HG03060 (cell line): ENCODE results near the gene CEND1.
"Not testable (repeated sequence)": the region's sequence is repeated elsewhere in the genome, so short reads cannot be mapped to it uniquely, and the experiment has no call there.

Source experiments
- ATAC-seq: cut with Tn5 transposase; IDR thresholded peaks from one replicate; pipeline ENCODE4 v1.9.1; 2021; ENCODE audit warnings: low read depth, moderate number of reproducible peaks; ENCODE audit not compliant: unreplicated experiment

CEND1 gene

DNA sequence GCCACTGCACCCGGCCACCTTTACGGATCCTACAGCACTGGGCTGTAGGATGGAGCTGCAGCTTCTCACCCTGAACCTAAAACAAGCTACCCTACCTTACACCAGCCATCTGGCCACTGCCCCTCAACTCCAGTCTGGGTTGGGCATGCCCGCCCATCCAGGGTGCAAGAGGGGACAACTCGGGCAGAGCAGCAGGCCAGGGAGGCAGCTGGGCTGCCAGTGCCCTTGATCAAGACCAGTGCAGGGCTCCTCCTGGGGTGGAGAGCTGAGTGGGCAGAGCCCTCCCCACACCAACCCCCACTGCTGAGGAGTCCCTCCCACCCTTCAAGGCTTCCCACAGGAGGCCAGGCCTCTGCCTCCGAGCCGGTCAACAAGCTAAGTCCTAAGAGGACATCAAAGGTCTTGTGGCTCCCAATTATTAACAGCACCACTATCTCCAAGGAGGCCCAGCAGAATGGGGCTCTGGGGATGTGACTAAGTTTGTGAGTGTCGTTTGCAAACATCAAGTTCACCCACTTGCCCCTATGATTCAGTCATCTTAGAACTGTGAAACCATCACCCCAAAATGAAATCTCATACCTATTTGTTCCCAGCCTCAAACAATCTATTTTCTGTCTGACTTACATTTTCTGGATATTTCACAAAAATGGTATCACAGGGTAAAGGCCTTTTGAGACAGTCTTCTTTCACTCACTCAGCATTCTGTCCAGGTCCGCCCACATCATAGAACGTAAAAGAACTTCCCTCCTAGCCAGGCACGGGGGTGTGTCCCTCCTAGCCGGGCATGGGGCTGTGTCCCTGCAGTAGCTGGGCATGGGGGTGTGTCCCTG, 23.6 kb downstream of the CEND1 start:
- no peak for ATAC-seq

DNA sequence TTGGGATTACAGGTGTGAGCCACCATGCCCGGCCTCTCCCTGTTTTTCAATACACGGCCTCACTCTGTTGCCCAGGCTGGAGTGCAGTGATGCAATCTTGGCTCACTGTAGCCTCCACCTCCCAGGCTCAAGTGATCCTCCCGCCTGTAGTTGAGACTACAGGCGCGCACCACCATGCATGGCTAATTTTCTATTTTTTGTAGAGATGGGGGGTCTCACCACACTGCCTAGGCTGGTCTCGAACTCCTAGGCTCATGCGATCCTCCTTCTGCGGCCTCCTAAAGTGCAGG, 24.1 kb downstream of the CEND1 start:
- no peak for ATAC-seq

DNA sequence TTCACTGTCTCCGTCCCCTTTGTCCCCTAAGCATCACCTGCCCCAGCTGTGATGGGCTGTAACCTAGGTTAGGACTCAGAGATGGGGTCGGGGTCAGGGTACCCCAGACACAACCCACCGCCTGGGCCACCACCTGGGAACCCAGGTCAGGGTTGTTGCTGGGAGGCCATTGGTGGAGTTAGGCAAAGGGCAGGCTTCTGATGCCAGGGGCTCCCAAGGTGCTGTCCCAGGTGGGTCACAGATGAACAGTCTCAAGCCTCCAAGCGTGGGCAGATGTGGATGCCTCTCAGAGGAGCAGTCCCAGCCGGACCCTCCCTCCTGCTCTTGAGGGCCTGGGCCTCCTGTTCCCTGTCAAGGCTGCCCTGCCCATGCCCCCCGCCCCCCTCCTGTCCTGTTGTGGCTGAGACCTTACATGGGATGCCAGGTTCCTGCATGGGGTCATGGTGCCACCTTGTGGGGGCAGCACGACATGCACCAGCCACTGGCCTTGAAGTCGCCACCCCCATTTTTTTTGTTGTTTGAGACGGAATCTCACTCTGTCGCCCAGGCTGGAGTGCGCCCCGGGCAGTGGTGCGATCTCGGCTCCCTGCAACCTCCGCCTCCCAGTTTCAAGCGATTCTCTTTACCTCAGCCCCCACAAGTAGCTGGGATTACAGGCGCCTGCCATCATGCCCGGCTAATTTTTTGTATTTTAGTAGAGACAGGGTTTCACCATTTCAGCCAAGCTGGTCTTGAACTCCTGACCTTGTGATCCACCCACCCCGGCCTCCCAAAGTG, 24.7 kb downstream of the CEND1 start:
- ATAC-seq: no peak

DNA sequence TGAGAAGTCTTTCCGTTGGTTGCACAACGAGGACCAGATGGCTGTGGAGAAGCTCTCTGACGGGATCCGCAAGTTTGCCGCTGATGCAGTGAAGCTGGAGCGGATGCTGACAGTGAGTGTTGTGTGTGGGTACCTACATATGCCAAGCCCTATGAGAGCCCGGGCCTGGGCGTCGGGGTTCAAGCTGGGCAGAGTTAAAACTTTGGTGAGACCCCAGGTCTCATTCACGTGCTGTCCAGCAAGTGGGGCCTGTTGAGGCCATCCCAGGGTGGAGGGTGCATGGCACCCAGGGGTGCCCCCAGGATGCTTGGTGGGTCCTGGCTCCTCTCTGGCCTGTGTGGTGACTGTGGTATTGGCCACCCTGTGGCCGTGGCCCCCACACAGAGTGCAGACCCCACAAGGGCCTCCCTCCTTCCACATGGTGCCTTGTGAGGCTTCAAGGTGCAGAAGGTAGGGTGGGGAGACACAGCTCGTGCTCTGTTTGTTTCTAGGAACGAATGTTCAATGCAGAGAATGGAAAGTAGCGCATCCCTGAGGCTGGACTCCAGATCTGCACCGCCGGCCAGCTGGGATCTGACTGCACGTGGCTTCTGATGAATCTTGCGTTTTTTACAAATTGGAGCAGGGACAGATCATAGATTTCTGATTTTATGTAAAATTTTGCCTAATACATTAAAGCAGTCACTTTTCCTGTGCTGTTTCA, 25.4 kb downstream of the CEND1 start:
- no peak for ATAC-seq

DNA sequence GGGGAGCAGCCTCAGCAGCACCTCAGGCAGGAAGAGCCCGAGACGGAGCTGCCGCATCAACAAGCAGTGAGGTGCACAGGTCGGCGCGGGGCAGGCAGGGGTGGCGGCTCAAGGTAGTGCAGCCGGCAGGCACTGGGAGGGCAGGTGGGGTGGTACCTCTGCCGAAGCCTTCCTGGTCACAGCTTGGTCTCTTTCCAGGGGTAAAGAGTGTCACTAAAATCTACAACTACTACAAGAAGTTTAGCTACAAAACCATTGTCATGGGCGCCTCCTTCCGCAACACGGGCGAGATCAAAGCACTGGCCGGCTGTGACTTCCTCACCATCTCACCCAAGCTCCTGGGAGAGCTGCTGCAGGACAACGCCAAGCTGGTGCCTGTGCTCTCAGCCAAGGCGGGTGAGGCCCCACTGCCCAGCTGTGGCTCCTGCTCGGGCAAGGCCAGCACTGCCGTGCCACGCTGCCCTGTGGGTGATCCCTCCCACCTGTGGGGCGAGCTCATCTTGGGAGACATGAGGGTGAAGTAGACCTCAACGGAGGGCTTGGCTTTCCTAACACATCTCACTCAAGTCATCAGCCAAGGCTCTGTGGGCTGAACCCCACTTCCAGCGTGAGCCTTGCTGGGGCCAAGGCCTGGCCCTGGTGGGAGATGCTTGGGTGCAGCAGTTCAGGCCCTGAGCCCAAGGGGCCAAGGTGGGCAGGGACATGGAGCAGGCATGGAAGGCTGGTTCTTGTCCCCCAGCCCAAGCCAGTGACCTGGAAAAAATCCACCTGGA, 26.2 kb downstream of the CEND1 start:
- no peak for ATAC-seq

DNA sequence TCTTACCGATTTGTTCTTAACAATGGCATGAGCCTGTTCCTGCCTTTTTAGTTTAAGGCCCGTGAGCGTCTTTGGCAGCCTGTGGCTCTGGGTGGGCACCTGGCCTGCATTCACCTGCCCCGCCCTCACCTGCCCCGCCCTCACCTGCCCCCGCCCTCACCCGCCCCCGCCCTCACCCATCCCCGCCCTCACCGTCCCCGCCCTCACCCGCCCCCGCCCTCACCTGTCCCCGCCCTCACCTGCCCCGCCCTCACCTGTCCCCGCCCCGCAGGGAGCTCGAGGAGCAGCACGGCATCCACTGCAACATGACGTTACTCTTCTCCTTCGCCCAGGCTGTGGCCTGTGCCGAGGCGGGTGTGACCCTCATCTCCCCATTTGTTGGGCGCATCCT, 26.8 kb downstream of the CEND1 start:
- ATAC-seq: no peak

DNA sequence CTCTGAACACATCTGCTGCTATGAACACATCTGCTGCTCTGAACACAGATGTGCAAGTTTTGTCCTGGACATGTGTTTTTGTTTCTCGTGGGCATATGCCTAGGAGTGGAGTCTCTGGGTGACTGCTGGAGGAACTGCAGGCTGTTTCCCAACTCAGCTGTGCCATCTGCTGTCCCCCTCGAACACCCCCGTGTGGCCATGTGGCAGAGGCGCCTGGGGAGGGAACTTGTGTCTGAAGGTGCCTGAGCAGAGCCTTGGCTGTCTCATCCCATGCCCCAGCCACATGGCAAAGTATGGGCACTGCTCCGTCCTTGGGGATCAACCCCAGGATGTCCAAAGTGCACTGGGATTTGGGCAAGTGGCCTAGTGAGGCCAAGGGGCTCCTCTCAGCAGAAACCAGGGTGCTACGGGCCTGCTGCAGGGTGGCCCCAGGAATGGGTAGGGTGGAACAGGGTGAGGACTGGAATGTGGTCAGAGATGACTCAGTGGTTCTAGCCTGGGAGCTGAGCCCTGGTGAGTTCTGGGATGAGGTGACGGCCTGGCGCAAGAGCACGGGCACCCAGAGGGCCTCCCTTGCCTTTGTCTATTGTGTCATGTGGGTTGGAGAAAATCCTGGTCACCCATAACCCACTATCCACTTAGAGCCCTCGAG, 27.3 kb downstream of the CEND1 start:
- no peak for ATAC-seq

DNA sequence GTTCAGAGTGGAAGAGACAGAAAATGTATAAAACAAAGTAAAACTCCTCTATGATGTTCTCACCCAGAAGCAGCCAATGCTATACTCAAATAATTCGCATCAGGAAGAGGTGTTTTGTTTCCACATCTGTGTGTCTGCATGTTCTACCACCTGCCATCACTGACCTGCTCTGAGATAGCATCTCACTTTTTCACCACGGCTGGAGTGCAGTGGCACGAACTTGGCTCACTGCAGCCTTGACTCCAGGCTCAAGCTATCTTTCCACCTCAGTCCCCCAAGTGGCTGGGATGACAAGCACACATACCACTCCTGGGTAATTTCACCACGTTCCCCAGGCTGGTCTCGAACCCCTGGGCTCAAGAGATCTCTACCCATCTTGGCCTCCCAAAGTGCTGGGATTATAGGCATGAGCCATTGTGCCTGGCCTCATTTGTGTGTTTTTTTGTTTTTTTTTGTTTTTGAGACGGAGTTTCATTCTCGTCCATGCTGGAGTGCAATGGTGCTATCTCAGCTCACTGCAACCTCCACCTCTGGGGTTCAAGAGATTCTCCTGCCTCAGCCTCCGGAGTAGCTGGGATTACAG, 28.3 kb downstream of the CEND1 start:
- no peak for ATAC-seq

DNA sequence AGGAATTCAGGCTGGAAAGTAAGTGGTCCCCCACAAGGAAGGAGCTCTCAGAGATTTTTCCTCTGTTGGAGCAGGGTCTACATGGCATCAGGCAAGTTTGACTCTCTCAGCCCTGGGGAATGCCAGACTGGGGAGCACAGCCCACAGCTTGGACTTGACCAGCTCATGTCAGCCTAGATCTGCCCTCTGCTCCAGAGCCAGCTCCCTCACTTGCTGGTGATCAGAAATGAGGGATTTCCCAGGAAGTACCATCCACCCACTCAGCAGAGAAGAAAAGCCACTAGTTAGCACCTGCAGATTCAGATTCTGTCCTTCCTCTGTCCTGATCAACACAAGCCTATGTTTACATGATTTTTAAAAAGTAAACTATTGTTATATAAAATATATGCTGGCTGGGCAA, 29.7 kb downstream of the CEND1 start:
- ATAC-seq: no peak

DNA sequence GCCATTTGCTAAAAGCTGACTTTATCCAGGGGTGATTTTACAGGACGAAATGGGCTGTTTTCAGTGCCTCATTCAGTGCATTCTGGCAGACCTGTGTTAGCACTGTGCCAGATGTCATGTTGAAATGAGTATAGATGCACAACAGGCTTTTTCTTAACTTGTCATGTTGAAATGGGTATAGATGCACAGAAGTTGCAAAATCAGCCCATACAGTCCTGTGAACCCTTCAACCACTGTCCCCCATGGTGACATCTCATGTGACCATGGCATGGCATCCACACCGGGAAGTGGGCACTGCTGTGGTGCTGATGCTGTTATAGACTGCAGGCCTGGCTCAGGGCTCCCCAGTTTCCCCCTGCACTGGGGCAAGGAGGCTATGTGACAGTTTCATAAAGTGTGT, 40.2 kb downstream of the CEND1 start:
- ATAC-seq: no peak

DNA sequence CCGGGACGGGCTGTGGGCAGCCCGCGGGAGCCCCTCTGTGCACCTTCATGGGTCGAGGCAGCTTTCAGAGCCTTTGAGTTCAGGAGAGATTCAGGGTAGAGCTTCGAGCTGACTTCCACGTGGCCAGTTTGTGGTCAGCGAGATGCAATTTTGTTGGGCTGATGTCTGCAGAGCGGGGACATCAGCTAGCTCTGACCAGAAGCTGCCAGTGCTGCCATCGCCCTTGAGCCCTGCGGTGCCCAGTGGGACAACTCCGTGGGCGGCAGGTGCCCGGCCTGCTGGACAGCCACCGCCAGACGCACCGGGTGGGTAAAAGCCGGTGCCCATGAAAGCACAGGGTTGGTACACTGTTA, 41.9 kb downstream of the CEND1 start:
- ATAC-seq: no peak

DNA sequence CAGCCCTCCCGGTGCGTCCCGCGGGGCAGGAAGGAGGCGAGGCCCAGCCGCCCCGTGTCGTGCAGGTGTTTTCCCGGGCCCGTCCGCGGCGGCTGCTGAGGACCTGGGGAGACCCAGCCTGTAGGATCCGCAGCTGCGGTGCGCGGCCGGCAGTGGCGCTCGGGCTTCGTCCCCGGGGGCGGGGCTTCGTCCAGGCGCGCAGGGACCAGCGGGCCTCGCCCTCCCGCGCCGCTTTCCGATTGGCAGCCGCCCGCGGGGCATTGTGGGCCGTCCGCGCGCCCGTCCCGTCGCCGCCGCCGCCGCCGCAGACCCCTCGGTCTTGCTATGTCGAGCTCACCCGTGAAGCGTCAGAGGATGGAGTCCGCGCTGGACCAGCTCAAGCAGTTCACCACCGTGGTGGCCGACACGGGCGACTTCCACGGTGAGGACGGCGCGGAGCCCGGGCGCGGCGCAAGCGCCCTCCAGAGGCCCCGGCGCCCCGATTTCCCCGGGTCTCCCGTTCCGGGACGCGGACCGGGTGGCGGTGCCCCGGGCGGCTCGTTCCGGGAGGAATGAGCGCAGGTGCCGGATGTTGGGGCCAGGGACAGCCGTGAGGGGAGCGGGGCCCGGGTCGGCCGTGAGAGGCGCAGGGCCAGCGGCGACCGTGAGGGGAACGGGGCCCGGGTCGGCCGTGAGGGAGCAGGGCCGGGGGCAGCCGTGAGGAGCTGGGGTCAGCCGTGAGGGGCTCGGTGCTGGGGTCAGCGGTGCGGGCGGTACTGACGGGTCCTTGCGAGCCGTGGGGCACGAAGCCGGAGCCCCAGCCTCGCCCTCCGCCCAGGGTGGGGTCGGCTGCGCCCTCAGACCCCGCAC, 42.5 kb downstream of the CEND1 start, which contains the start of gene TALDO1:
TALDO1 (plus strand) TSS at position 307 of the 849 bp plus-strand sequence; CDS start at position 325, 18 bp downstream.
- ATAC-seq: peak; percentile 69

DNA sequence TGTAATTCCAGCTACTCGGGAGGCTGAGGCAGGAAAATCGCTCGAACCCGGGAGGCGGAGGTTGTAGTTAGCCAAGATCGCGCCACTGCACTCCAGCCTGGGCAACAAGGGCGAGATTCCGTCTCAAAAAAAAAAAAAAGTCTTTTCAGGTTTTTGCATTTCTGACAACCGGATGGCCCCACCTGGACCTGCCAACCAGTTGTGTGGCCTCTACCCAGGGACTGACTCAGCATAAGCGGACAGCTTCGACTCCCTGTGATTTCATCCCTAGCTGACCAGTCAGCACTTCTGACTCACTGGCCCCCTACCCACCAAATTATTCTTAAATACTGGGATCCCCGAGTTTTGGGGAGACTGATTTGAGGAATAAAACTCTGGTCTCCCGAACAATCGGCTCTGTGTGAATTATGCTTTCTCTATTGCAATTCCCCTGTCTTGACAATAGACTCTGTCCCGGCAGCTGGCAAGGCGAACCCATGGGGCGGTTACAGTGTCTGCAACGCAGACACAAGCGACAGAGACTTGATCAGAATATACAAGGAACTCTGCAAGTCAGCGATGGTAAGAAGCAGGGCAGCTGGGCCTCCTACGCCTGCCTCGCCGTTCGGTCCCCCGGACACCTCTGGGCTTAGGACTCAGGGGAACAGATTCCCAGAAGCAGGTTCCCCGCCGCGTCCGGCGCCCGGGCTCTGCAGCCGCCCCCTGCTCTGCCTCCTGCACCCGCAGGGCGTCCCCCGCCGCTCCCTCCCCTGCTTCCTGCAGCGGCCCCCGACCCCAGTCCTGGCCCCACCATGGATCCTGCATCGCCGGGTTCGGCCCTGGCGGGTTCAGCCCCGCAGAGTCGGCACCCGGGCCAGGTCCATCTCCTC, 43.4 kb downstream of the CEND1 start:
- ATAC-seq: no peak

DNA sequence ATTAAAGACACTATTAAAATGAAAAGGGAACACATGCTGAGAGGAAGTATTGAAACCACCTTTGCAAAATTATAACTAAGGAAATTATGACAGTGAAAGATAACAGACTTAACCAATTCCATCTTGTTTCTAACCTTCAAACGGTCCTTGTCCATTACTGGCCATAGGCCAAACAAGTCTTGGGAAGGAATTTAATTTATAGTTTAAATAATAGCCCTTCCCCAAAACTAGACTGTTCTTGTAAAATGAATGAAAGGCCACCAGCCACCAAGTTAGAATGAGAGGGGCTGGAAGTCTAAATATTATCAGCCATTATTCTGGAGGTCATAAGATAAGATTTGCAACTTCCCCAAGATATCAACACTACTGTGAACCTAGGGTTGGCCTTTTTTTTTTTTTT, 44.5 kb downstream of the CEND1 start:
- no peak for ATAC-seq

DNA sequence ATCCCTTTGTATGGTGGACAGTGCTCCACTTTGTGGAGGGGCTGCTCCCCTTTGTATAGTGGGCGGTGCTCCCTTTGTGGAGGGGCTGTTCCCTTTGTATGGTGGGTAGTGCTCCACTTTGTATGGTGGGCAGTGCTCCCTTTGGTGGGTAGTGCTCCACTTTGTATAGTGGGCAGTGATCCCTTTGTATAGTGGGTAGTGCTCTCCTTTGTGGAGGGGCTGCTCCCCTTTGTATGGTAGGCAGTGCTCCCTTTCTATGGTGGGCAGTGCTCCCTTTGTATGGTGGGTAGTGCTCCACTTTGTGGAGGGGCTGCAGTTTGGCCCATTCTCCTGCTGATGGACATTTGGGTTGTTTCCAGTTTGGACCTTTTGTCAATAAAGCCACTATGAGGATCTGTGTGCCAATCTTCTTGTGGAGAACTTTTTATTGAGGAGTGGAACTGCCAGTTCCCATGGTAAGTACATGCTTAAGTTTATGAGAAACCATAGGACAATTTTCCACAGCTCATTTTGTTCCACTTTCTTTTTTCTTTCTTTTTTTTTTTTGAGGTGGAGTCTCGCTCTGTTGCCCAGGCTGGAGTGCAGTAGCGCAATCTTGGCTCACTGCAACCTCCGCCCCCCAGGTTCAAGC, 47.2 kb downstream of the CEND1 start:
- no peak for ATAC-seq

DNA sequence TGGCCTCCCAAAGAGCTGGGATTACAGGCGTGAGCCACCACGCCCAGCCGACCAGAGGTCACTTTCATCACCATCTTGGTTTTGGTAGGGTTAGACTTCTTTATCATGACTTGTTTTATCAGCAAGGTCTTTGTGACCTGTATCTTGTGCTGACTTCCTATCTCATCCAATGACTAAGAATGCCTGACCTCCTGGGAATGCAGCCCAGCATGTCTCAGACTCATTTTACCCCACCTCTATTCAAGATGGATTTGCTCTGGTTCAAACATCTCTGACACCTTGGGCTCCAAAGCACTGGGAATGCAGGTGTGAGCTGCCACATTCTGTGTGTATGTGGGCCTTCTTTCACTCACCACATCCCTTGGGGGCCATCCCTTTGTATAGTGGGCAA, 47.7 kb downstream of the CEND1 start:
- ATAC-seq: no peak

DNA sequence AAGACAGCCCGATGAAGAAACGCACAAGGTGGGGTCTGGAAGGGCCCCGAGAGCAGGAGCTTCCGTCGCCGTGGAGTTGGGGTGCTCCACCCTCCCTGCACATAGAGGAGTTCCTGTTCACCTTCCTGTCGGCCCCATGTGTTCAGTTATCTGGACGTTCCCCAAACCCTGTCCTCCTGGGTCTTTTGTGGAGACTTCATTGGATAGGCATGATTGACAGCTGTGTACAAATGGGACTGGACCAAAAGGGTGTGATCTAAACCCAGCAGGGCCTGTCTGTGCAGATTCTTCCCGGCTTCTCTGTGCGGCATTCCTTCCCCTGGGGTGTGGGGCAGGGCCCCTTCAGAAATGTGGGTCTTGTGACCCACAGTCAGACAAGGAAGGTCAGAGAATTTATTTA, 52.0 kb downstream of the CEND1 start:
- not testable (repeated sequence) for ATAC-seq

DNA sequence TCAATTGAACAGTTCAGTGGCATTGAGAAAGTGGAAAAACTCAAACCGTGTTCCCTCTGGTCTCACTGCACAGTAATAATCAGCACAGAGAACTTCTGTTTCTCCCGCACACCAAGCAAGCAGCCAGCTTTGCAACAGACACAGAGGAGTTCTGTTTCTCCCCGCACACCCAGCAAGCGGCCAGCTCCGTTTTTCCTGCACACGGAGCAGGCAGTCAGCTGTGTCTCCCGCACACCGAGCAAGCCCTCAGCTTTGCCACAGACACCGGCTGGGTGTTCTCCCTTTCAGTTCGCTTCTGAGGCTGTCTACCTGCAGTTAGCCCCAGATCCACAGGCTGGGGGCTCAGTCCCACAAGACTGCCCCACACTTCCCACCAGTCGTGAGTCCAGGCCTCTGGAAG, 52.5 kb downstream of the CEND1 start:
- no peak for ATAC-seq
